ENCODE results near the gene TSTD2. TPM values are rescaled to one million over a fixed set of nuclear protein-coding genes. Genes with fewer than 3 reads are reported as not detected.

TSTD2 gene
- total RNA-seq, 1 experiment from 2014 or later = 18.0 TPM

- intact Hi-C loops (cut with micrococcal nuclease) = no loop called here
- Mint-ChIP-seq H3K4me3 (ENCODE audit: unreplicated experiment) (no peak overlapping the region), H3K27me3 (ENCODE audit: insufficient read depth, unreplicated experiment) (no peaks in the 10 kb centered on the region), H3K4me1 (ENCODE audit: insufficient read depth, unreplicated experiment) (no peaks in the 10 kb centered on the region), H3K36me3 (ENCODE audit: insufficient read depth, unreplicated experiment) (peaks cover 93% of the 10 kb centered on the region), H3K27ac (ENCODE audit: low read depth, unreplicated experiment) (no peak overlapping the region), H3K9me3 (ENCODE audit: unreplicated experiment) (no peaks in the 10 kb centered on the region)
- no peak for DNase-seq (ENCODE audit: unreplicated experiment)
- BruUV-seq (replicated peaks) = no TSS peak
- CTCF ChIA-PET = no interaction called here
- no peak for TF ChIP-seq CTCF (IDR thresholded peaks at IDR 0.05; ENCODE audit: unreplicated experiment)
- POLR2A ChIA-PET = interaction anchor here (1.3 kb wide), 1 partner anchor 12 kb away, joined by 4 read pairs; no protein-coding TSS in a partner anchor
Observed at GRCh38 chr9:97672403-97672802, 39.2 kb upstream of the TSTD2 start.

- no peak for DNase-seq (ENCODE audit: unreplicated experiment)
- ChIA-PET POLR2A (interaction anchor here (1.2 to 1.5 kb wide), 3 partner anchors 35 to 37 kb away, joined by 3 to 4 read pairs (median 3); partner anchors contain the start of gene NCBP1), CTCF (interaction anchor here (0.6 to 1.4 kb wide), 4 partner anchors 9 to 327 kb away, joined by 3 to 4 read pairs (median 3); no protein-coding TSS in a partner anchor)
- TF ChIP-seq CTCF (IDR thresholded peaks at IDR 0.05; ENCODE audit: unreplicated experiment) = no peak
- no TSS peak for BruUV-seq (replicated peaks)
- no peaks in the 10 kb centered on the region for H3K4me1 Mint-ChIP-seq (ENCODE audit: insufficient read depth, unreplicated experiment)
- H3K36me3 Mint-ChIP-seq (ENCODE audit: insufficient read depth, unreplicated experiment) = peaks cover 93% of the 10 kb centered on the region
- no peaks in the 10 kb centered on the region for H3K27me3 Mint-ChIP-seq (ENCODE audit: insufficient read depth, unreplicated experiment)
- H3K4me3 Mint-ChIP-seq (ENCODE audit: unreplicated experiment) = no peak overlapping the region
- H3K9me3 Mint-ChIP-seq (ENCODE audit: unreplicated experiment) = no peaks in the 10 kb centered on the region
- intact Hi-C loops (cut with micrococcal nuclease) = no loop called here
- H3K27ac Mint-ChIP-seq (ENCODE audit: low read depth, unreplicated experiment) = no peak overlapping the region
Observed at GRCh38 chr9:97670586-97670985, 37.4 kb upstream of the TSTD2 start.

GRCh38 chr9:97668485-97668884 is 35.3 kb upstream of the TSTD2 start:
- intact Hi-C loops (cut with micrococcal nuclease) = no loop called here
- Mint-ChIP-seq H3K27me3 (ENCODE audit: insufficient read depth, unreplicated experiment) (no peaks in the 10 kb centered on the region), H3K4me1 (ENCODE audit: insufficient read depth, unreplicated experiment) (no peaks in the 10 kb centered on the region), H3K36me3 (ENCODE audit: insufficient read depth, unreplicated experiment) (peaks cover 91% of the 10 kb centered on the region), H3K4me3 (ENCODE audit: unreplicated experiment) (no peak overlapping the region), H3K9me3 (ENCODE audit: unreplicated experiment) (no peaks in the 10 kb centered on the region), H3K27ac (ENCODE audit: low read depth, unreplicated experiment) (peak overlapping the region; percentile 5)
- POLR2A ChIA-PET = no interaction called here
- CTCF ChIA-PET = no interaction called here
- BruUV-seq (replicated peaks) = no TSS peak
- DNase-seq (ENCODE audit: unreplicated experiment) = no peak
- TF ChIP-seq CTCF (IDR thresholded peaks at IDR 0.05; ENCODE audit: unreplicated experiment) = no peak

GRCh38 chr9:97666907-97667686 is 33.9 kb upstream of the TSTD2 start:
- no peak overlapping the region for H3K4me3 Mint-ChIP-seq (ENCODE audit: unreplicated experiment)
- peaks cover 96% of the 10 kb centered on the region for H3K36me3 Mint-ChIP-seq (ENCODE audit: insufficient read depth, unreplicated experiment)

More at GRCh38 chr9:97666907-97667686, 33.9 kb upstream of the TSTD2 start:
- intact Hi-C loops (cut with micrococcal nuclease) = no loop called here
- Mint-ChIP-seq H3K27ac (ENCODE audit: low read depth, unreplicated experiment) (peak overlapping the region; percentile 25), H3K27me3 (ENCODE audit: insufficient read depth, unreplicated experiment) (no peaks in the 10 kb centered on the region), H3K4me1 (ENCODE audit: insufficient read depth, unreplicated experiment) (no peaks in the 10 kb centered on the region), H3K9me3 (ENCODE audit: unreplicated experiment) (no peaks in the 10 kb centered on the region)
- no peak for TF ChIP-seq CTCF (IDR thresholded peaks at IDR 0.05; ENCODE audit: unreplicated experiment)
- BruUV-seq (replicated peaks) = no TSS peak
- no peak for DNase-seq (ENCODE audit: unreplicated experiment)
- POLR2A ChIA-PET = no interaction called here
- CTCF ChIA-PET = interaction anchor here (0.6 to 1.4 kb wide), 3 partner anchors 19 to 234 kb away, joined by 3 to 4 read pairs (median 3); no protein-coding TSS in a partner anchor

Measured in MCF 10A (cell line).